ENCODE results near the gene RNF214. TPM values are rescaled to one million over a fixed set of nuclear protein-coding genes. Genes with fewer than 3 reads are reported as not detected.
"Not testable (repeated sequence)": the region's sequence is repeated elsewhere in the genome, so short reads cannot be mapped to it uniquely, and the experiment has no call there.

The RNF214 gene
- total RNA-seq, result 8.6 and 9.9 TPM in 2 replicates

- no peak for DNase-seq (ENCODE audit: low read depth, low spot score)
These were observed at the start of gene RNF214 for GRCh38 chr11:117232092-117232878. TSS of gene RNF214 (plus strand) at chr11:117232671. CDS start at chr11:117234273, 1,602 bp downstream.

GRCh38 chr11:117183178-117183577, 49.3 kb upstream of the RNF214 start:
- not testable (repeated sequence) for DNase-seq (ENCODE audit: low read depth, low spot score)

- no peak for DNase-seq (ENCODE audit: low read depth, low spot score)
These were observed 48.6 kb upstream of the RNF214 start for GRCh38 chr11:117183724-117184349.

- DNase-seq (ENCODE audit: low read depth, low spot score), result no peak
These were observed 46.6 kb upstream of the RNF214 start for GRCh38 chr11:117185736-117186430.

- DNase-seq (ENCODE audit: low read depth, low spot score), result no peak
These were observed 46.1 kb upstream of the RNF214 start for GRCh38 chr11:117186431-117186761.

- no peak for DNase-seq (ENCODE audit: low read depth, low spot score)
These were observed 45.5 kb upstream of the RNF214 start for GRCh38 chr11:117187007-117187406.

GRCh38 chr11:117187428-117187798, 45.1 kb upstream of the RNF214 start:
- DNase-seq (ENCODE audit: low read depth, low spot score), result no peak

GRCh38 chr11:117187799-117188481, 44.5 kb upstream of the RNF214 start:
- DNase-seq (ENCODE audit: low read depth, low spot score), result no peak

GRCh38 chr11:117188620-117189081, 43.8 kb upstream of the RNF214 start:
- DNase-seq (ENCODE audit: low read depth, low spot score), result no peak

GRCh38 chr11:117189191-117189940, 43.1 kb upstream of the RNF214 start:
- no peak for DNase-seq (ENCODE audit: low read depth, low spot score)

- no peak for DNase-seq (ENCODE audit: low read depth, low spot score)
These were observed 42.4 kb upstream of the RNF214 start for GRCh38 chr11:117189941-117190544.

GRCh38 chr11:117191680-117192400, 40.6 kb upstream of the RNF214 start:
- DNase-seq (ENCODE audit: low read depth, low spot score), result no peak

- DNase-seq (ENCODE audit: low read depth, low spot score), result no peak
These were observed 40.0 kb upstream of the RNF214 start for GRCh38 chr11:117192401-117192875.

- DNase-seq (ENCODE audit: low read depth, low spot score), result no peak
These were observed 39.1 kb upstream of the RNF214 start for GRCh38 chr11:117193130-117194020.

GRCh38 chr11:117194267-117194666, 38.2 kb upstream of the RNF214 start:
- DNase-seq (ENCODE audit: low read depth, low spot score), result no peak

GRCh38 chr11:117195258-117195657, 37.2 kb upstream of the RNF214 start:
- no peak for DNase-seq (ENCODE audit: low read depth, low spot score)

GRCh38 chr11:117195761-117196160, 36.7 kb upstream of the RNF214 start:
- DNase-seq (ENCODE audit: low read depth, low spot score), result no peak

GRCh38 chr11:117197006-117197405, 35.5 kb upstream of the RNF214 start:
- no peak for DNase-seq (ENCODE audit: low read depth, low spot score)

Measured in pulmonary artery endothelial cell (primary cell).